KG1 (cell line): ENCODE results near the gene GOSR1.
"Not testable (repeated sequence)": the region's sequence is repeated elsewhere in the genome, so short reads cannot be mapped to it uniquely, and the experiment has no call there.

Experiments used
- DNase-seq: peaks from one replicate; lab custom pipeline; 2025; lab: John Stamatoyannopoulos, UW

Gene GOSR1

GRCh38 chr17:30563131-30563904 lies 86.1 kb downstream of the GOSR1 start:
- not testable (repeated sequence) for DNase-seq

- DNase-seq, result not testable (repeated sequence)
Measured at GRCh38 chr17:30563905-30564390, 86.7 kb downstream of the GOSR1 start.

GRCh38 chr17:30564422-30565072 lies 87.3 kb downstream of the GOSR1 start:
- DNase-seq, result not testable (repeated sequence)

GRCh38 chr17:30565073-30565935 lies 88.1 kb downstream of the GOSR1 start:
- DNase-seq, result no peak

GRCh38 chr17:30566104-30566503 lies 88.9 kb downstream of the GOSR1 start:
- DNase-seq, result not testable (repeated sequence)

GRCh38 chr17:30566516-30567225 lies 89.5 kb downstream of the GOSR1 start:
- not testable (repeated sequence) for DNase-seq

GRCh38 chr17:30567231-30568116 lies 90.3 kb downstream of the GOSR1 start:
- no peak for DNase-seq

- DNase-seq, result no peak
Measured at GRCh38 chr17:30568117-30568430, 90.9 kb downstream of the GOSR1 start.

- not testable (repeated sequence) for DNase-seq
Measured at GRCh38 chr17:30569531-30570175, 92.4 kb downstream of the GOSR1 start.

GRCh38 chr17:30570191-30570590 lies 93.0 kb downstream of the GOSR1 start:
- no peak for DNase-seq

GRCh38 chr17:30570596-30571265 lies 93.5 kb downstream of the GOSR1 start:
- no peak for DNase-seq

GRCh38 chr17:30571404-30571803 lies 94.2 kb downstream of the GOSR1 start:
- DNase-seq, result not testable (repeated sequence)

- DNase-seq, result no peak
Measured at GRCh38 chr17:30571921-30572320, 94.7 kb downstream of the GOSR1 start.

- not testable (repeated sequence) for DNase-seq
Measured at GRCh38 chr17:30572651-30573554, 95.7 kb downstream of the GOSR1 start.

GRCh38 chr17:30573603-30574175 lies 96.5 kb downstream of the GOSR1 start:
- DNase-seq, result no peak

GRCh38 chr17:30574309-30574708 lies 97.1 kb downstream of the GOSR1 start:
- not testable (repeated sequence) for DNase-seq

GRCh38 chr17:30574806-30575205 lies 97.6 kb downstream of the GOSR1 start:
- not testable (repeated sequence) for DNase-seq

- not testable (repeated sequence) for DNase-seq
Measured at GRCh38 chr17:30575648-30576325, 98.6 kb downstream of the GOSR1 start.
